Measurements from ENCODE around the gene KDR. TPM values are rescaled to one million over a fixed set of nuclear protein-coding genes. Genes with fewer than 3 reads are reported as not detected.

The KDR gene
- total and polyA plus RNA-seq, 9 of the 15 experiments (the other 6 are each of a cell fraction or from before 2014, with no cell fraction given), result 0.13 TPM; not detected in 8

- no peaks in the 10 kb centered on the region for H3K36me3 ChIP-seq (ENCODE audit: control insufficient read depth, insufficient read depth, low read length)
- H3K4me1 ChIP-seq (replicated peaks in 1 of 2; ENCODE audit: control insufficient read depth in 2 of 2, insufficient read depth in 2 of 2, low read length in 2 of 2), result no peaks in the 10 kb centered on the region
- H3K27ac ChIP-seq (ENCODE audit: extremely low read depth, low read depth, low read length), result no peak overlapping the region
- no peak overlapping the region for H3K9ac ChIP-seq (ENCODE audit: insufficient read depth in 1 of 2, low read depth in 2 of 2, low read length in 2 of 2)
- ChIA-PET CTCF (ENCODE audit: low intra/inter-chr PET ratio) (no interaction called here), POLR2A (interaction anchor here (0.8 kb wide), 1 partner anchor 13 kb away, joined by 3 read pairs; no protein-coding TSS in a partner anchor)
- WGBS (ENCODE audit: insufficient coverage, low coverage, missing lambda C conversion rate), result 2% methylated on average over 3 of the region's 3 CpGs
- no peaks in the 10 kb centered on the region for H3K9me3 ChIP-seq (replicated peaks; ENCODE audit: control insufficient read depth, insufficient read depth, low read depth, low read length)
- no peak for ATAC-seq
- peaks cover 6 to 15% of the 10 kb centered on the region in 2 experiments; a peak in 4 of 5 replicates for H3K27me3 ChIP-seq (ENCODE audit: control insufficient read depth in 2 of 2, insufficient read depth in 2 of 2, low read length in 2 of 2)
- in situ Hi-C loops (cut with MboI), result no loop called here
- H3K4me2 ChIP-seq (ENCODE audit: insufficient read depth, low read length), result no peak overlapping the region
- no TSS peak for BruUV-seq (replicated peaks)
- H3K79me2 ChIP-seq (ENCODE audit: control insufficient read depth, insufficient read depth, low read length), result no peaks in the 10 kb centered on the region
- H4K20me1 ChIP-seq (replicated peaks; ENCODE audit: control insufficient read depth, insufficient read depth, low read length), result no peaks in the 10 kb centered on the region
- no peak for DNase-seq (ENCODE audit: extremely low read depth in 1 of 4, low spot score in 3 of 4)
- intact Hi-C loops (cut with micrococcal nuclease), result no loop called here
- H3K4me3 ChIP-seq, result no peak overlapping the region
- no peak for TF ChIP-seq NCOA1 (IDR thresholded peaks at IDR 0.05; ENCODE audit: low read depth)
- TF ChIP-seq ZNF583 (CRISPR knock-in tag; IDR thresholded peaks at IDR 0.05), result no peak
- TF ChIP-seq ZNF644 (tag; IDR thresholded peaks at IDR 0.05; ENCODE audit: low read depth), result no peak
- no peak for FAIRE-seq
- no peak overlapping the region for H2AFZ ChIP-seq (ENCODE audit: low read depth, low read length)
- H3K9me1 ChIP-seq (ENCODE audit: control insufficient read depth, insufficient read depth, low read length), result no peaks in the 10 kb centered on the region
Observed at GRCh38 chr4:55075376-55075775, 50.0 kb downstream of the KDR start.

DNA sequence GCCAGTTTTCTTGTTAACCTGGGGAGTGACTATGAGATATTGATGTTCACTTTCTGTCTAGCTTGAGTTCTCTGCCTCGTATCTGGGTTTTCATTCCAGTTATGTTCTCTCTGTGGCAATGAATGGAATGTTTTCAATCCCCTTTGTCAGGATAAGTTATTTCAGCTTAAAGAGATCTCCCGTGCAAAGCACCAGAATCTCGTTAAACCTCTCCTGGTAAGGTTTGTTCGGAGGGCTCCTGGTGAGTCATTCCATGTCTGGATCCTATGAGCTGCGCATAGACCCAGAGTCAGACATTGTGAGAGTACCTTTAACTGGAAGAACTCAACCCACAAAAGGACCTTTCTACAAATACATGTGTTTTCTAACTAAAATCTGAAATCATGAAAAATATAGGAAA lies 51.0 kb downstream of the KDR start:
- WGBS (ENCODE audit: insufficient coverage, low coverage, missing lambda C conversion rate), result 1% methylated on average over 5 of the region's 5 CpGs
- in situ Hi-C loops (cut with MboI), result no loop called here
- TF ChIP-seq AFF4 (CRISPR knock-in tag; IDR thresholded peaks at IDR 0.05), result no peak
- TF ChIP-seq SIN3B (IDR thresholded peaks at IDR 0.05; ENCODE audit: low read depth), result no peak
- no peak for TF ChIP-seq ZNF274 (IDR thresholded peaks at IDR 0.05; ENCODE audit: borderline replicate concordance, low read depth, low read length)
- no peak for TF ChIP-seq HDAC2 (IDR thresholded peaks at IDR 0.05)
- TF ChIP-seq, protein P1, sequence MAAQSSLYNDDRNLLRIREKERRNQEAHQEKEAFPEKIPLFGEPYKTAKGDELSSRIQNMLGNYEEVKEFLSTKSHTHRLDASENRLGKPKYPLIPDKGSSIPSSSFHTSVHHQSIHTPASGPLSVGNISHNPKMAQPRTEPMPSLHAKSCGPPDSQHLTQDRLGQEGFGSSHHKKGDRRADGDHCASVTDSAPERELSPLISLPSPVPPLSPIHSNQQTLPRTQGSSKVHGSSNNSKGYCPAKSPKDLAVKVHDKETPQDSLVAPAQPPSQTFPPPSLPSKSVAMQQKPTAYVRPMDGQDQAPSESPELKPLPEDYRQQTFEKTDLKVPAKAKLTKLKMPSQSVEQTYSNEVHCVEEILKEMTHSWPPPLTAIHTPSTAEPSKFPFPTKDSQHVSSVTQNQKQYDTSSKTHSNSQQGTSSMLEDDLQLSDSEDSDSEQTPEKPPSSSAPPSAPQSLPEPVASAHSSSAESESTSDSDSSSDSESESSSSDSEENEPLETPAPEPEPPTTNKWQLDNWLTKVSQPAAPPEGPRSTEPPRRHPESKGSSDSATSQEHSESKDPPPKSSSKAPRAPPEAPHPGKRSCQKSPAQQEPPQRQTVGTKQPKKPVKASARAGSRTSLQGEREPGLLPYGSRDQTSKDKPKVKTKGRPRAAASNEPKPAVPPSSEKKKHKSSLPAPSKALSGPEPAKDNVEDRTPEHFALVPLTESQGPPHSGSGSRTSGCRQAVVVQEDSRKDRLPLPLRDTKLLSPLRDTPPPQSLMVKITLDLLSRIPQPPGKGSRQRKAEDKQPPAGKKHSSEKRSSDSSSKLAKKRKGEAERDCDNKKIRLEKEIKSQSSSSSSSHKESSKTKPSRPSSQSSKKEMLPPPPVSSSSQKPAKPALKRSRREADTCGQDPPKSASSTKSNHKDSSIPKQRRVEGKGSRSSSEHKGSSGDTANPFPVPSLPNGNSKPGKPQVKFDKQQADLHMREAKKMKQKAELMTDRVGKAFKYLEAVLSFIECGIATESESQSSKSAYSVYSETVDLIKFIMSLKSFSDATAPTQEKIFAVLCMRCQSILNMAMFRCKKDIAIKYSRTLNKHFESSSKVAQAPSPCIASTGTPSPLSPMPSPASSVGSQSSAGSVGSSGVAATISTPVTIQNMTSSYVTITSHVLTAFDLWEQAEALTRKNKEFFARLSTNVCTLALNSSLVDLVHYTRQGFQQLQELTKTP (IDR thresholded peaks at IDR 0.05; ENCODE audit: low read depth in 1 of 2, partially characterized antibody in 2 of 2), result no peak
- TF ChIP-seq ESRRA (IDR thresholded peaks at IDR 0.05; ENCODE audit: borderline replicate concordance, low read depth), result no peak

More for the DNA sequence above, 51.0 kb downstream of the KDR start:
- no peak for ATAC-seq
- no peaks in the 10 kb centered on the region for H3K9me3 ChIP-seq (replicated peaks; ENCODE audit: control insufficient read depth, insufficient read depth, low read depth, low read length)
- FAIRE-seq, result no peak
- H2AFZ ChIP-seq (ENCODE audit: low read depth, low read length), result no peak overlapping the region
- no peak overlapping the region for H3K9ac ChIP-seq (ENCODE audit: insufficient read depth in 1 of 2, low read depth in 2 of 2, low read length in 2 of 2)
- no peak for DNase-seq (ENCODE audit: extremely low read depth in 1 of 4, low spot score in 3 of 4)
- H4K20me1 ChIP-seq (replicated peaks; ENCODE audit: control insufficient read depth, insufficient read depth, low read length), result no peaks in the 10 kb centered on the region
- no peaks in the 10 kb centered on the region for H3K36me3 ChIP-seq (ENCODE audit: control insufficient read depth, insufficient read depth, low read length)
- no peaks in the 10 kb centered on the region for H3K9me1 ChIP-seq (ENCODE audit: control insufficient read depth, insufficient read depth, low read length)
- BruUV-seq (replicated peaks), result no TSS peak
- H3K4me1 ChIP-seq (replicated peaks in 1 of 2; ENCODE audit: control insufficient read depth in 2 of 2, insufficient read depth in 2 of 2, low read length in 2 of 2), result no peaks in the 10 kb centered on the region
- ChIA-PET CTCF (ENCODE audit: low intra/inter-chr PET ratio) (no interaction called here), POLR2A (interaction anchor here (0.8 kb wide), 1 partner anchor 14 kb away, joined by 3 read pairs; no protein-coding TSS in a partner anchor)
- H3K4me2 ChIP-seq (ENCODE audit: insufficient read depth, low read length), result no peak overlapping the region
- H3K4me3 ChIP-seq, result no peak overlapping the region
- peaks cover 2 to 7% of the 10 kb centered on the region in 2 experiments; a peak in 2 of 5 replicates for H3K27me3 ChIP-seq (ENCODE audit: control insufficient read depth in 2 of 2, insufficient read depth in 2 of 2, low read length in 2 of 2)
- intact Hi-C loops (cut with micrococcal nuclease), result no loop called here
- no peak overlapping the region for H3K27ac ChIP-seq (ENCODE audit: extremely low read depth, low read depth, low read length)
- no peaks in the 10 kb centered on the region for H3K79me2 ChIP-seq (ENCODE audit: control insufficient read depth, insufficient read depth, low read length)
